Activated CD8-positive, alpha-beta memory T cell treated with anti-CD3 and anti-CD28 coated beads for 36 hours (primary cell): Measurements from ENCODE around the gene ZNF566. TPM values are rescaled to one million over a fixed set of nuclear protein-coding genes. Genes with fewer than 3 reads are reported as not detected.
"Not testable (repeated sequence)": the region's sequence is repeated elsewhere in the genome, so short reads cannot be mapped to it uniquely, and the experiment has no call there.

Experiments used
- CTCF ChIA-PET: fragments of 350-600 bp; sonication (Branson Sonifier 250); formaldehyde crosslinking; loops from one replicate; lab custom pipeline; 2021; ENCODE audit warnings: antibody characterized with exemption; lab: Charles Lee
- POLR2A ChIA-PET: fragments of 350-600 bp; sonication (Branson Sonifier 250); formaldehyde crosslinking; loops from one replicate; lab custom pipeline; 2021; ENCODE audit warnings: antibody characterized with exemption; lab: Charles Lee
- total RNA-seq, 2 experiments: library from RNA; stranded (reverse); gene quantifications; one replicate each; pipeline ENCODE4 v1.2.3, GENCODE V29; 2021

Gene ZNF566
- 1 to 10 TPM; 7.3 to 7.7 TPM for total RNA-seq

GRCh38 chr19:36489118-36489919 lies at the start of gene ZNF566:
ZNF566 (minus strand) TSS chr19:36489561; CDS start chr19:36476557, 13,004 bp downstream.
- ChIA-PET CTCF (interaction anchor here (0.6 to 1.5 kb wide), 5 partner anchors 39 to 1780 kb away, joined by 3 to 6 read pairs (median 3); partner anchors contain the start of genes ZFP14, ZNF260 and ZNF382), POLR2A (interaction anchor here (0.6 to 2.0 kb wide), 12 partner anchors 39 to 1559 kb away, joined by 3 to 16 read pairs (median 4); partner anchors contain the start of genes ZFP14, ZFP82, ZNF146 and ZNF260)

- ChIA-PET POLR2A (interaction anchor here (1.3 to 2.6 kb wide), 5 partner anchors 40 to 321 kb away, joined by 8 to 16 read pairs (median 9); partner anchors contain the start of genes ZNF146, ZNF345, ZNF382 and ZNF529), CTCF (interaction anchor here (1.1 to 1.6 kb wide), 3 partner anchors 40 to 44 kb away, joined by 3 to 6 read pairs (median 3); partner anchors contain the start of genes ZNF529 and ZNF566)
Observed at GRCh38 chr19:36528921-36529518, 39.7 kb upstream of the ZNF566 start.

GRCh38 chr19:36528194-36528920 lies 39.0 kb upstream of the ZNF566 start, which contains the start of gene ZNF260:
ZNF260 (minus strand) TSS chr19:36528271; CDS start chr19:36515238, 13,033 bp downstream.
- CTCF ChIA-PET, result interaction anchor here (1.1 to 1.6 kb wide), 3 partner anchors 39 to 45 kb away, joined by 3 to 6 read pairs (median 3); partner anchors contain the start of genes ZNF529 and ZNF566
- POLR2A ChIA-PET, result interaction anchor here (0.5 to 2.6 kb wide), 9 partner anchors 39 to 1296 kb away, joined by 3 to 16 read pairs (median 8); partner anchors contain the start of genes ZFP14, ZNF146, ZNF345 and ZNF382

GRCh38 chr19:36527873-36528193 lies 38.5 kb upstream of the ZNF566 start:
- ChIA-PET CTCF (interaction anchor here (1.1 to 1.3 kb wide), 2 partner anchors 38 to 45 kb away, joined by 3 to 6 read pairs; partner anchors contain the start of genes ZNF529 and ZNF566), POLR2A (interaction anchor here (0.6 to 2.6 kb wide), 8 partner anchors 39 to 940 kb away, joined by 3 to 16 read pairs (median 8); partner anchors contain the start of genes ZFP14, ZNF146, ZNF345 and ZNF382)

- ChIA-PET CTCF (no interaction called here), POLR2A (interaction anchor here (0.6 to 2.6 kb wide), 3 partner anchors 38 to 940 kb away, joined by 3 to 16 read pairs (median 8); partner anchors contain the start of genes ZNF146, ZNF565 and ZNF566)
Observed at GRCh38 chr19:36527341-36527740, 38.0 kb upstream of the ZNF566 start.

- POLR2A ChIA-PET, result no interaction called here
- CTCF ChIA-PET, result no interaction called here
Observed at GRCh38 chr19:36526581-36526980, 37.2 kb upstream of the ZNF566 start.

- POLR2A ChIA-PET, result no interaction called here
- CTCF ChIA-PET, result no interaction called here
Observed at GRCh38 chr19:36524617-36525016, 35.3 kb upstream of the ZNF566 start.

- CTCF ChIA-PET, result no interaction called here
- POLR2A ChIA-PET, result no interaction called here
Observed at GRCh38 chr19:36514012-36514612, 24.8 kb upstream of the ZNF566 start.

- CTCF ChIA-PET, result no interaction called here
- POLR2A ChIA-PET, result interaction anchor here (0.7 kb wide), 1 partner anchor 8 kb away, joined by 5 read pairs; no protein-coding TSS in a partner anchor
Observed at GRCh38 chr19:36508325-36508724, 19.0 kb upstream of the ZNF566 start.

GRCh38 chr19:36501973-36502372 lies 12.6 kb upstream of the ZNF566 start:
- CTCF ChIA-PET, result no interaction called here
- POLR2A ChIA-PET, result no interaction called here

- POLR2A ChIA-PET, result no interaction called here
- CTCF ChIA-PET, result no interaction called here
Observed at GRCh38 chr19:36497001-36497400, 7.6 kb upstream of the ZNF566 start.

- CTCF ChIA-PET, POLR2A ChIA-PET: not testable (repeated sequence)
Observed at GRCh38 chr19:36492689-36493453, 3.5 kb upstream of the ZNF566 start.

GRCh38 chr19:36490846-36491245 lies 1.5 kb upstream of the ZNF566 start:
- POLR2A ChIA-PET, CTCF ChIA-PET: not testable (repeated sequence)

- POLR2A ChIA-PET, result interaction anchor here (0.7 to 2.0 kb wide), 8 partner anchors 38 to 1433 kb away, joined by 3 to 16 read pairs (median 6); partner anchors contain the start of genes ZNF146, ZNF260, ZNF345 and ZNF382
- CTCF ChIA-PET, result interaction anchor here (0.6 to 1.5 kb wide), 3 partner anchors 38 to 1779 kb away, joined by 3 to 6 read pairs (median 5); partner anchors contain the start of genes ZFP14 and ZNF260
Observed at GRCh38 chr19:36489920-36490415, 607 bp upstream of the ZNF566 start.

- ChIA-PET POLR2A (interaction anchor here (0.6 to 2.0 kb wide), 11 partner anchors 39 to 1560 kb away, joined by 3 to 16 read pairs (median 5); partner anchors contain the start of genes ZFP14, ZFP82, ZNF146 and ZNF260), CTCF (interaction anchor here (1.3 to 1.5 kb wide), 3 partner anchors 40 to 116 kb away, joined by 3 to 5 read pairs (median 3); partner anchors contain the start of genes ZFP14, ZNF260 and ZNF382)
Observed at GRCh38 chr19:36488846-36489117, 579 bp downstream of the ZNF566 start.

GRCh38 chr19:36488118-36488845 lies 1.1 kb downstream of the ZNF566 start:
- ChIA-PET POLR2A (interaction anchor here (0.7 to 2.0 kb wide), 6 partner anchors 40 to 1106 kb away, joined by 3 to 16 read pairs (median 6); partner anchors contain the start of genes ZFP82, ZNF146, ZNF260 and ZNF420), CTCF (interaction anchor here (1.3 to 1.5 kb wide), 3 partner anchors 41 to 117 kb away, joined by 3 to 5 read pairs (median 3); partner anchors contain the start of genes ZFP14, ZNF260 and ZNF382)
